HTR-8/SVneo (cell line): ENCODE measurements around the gene ZNF592.
"Not testable (repeated sequence)": the region's sequence is repeated elsewhere in the genome, so short reads cannot be mapped to it uniquely, and the experiment has no call there.

Source experiments
- DNase-seq: peaks from one replicate; pipeline ENCODE4 v3.0.0; 2011; ENCODE audit warnings: low spot score, mixed read lengths; ENCODE audit not compliant: insufficient read length
- FAIRE-seq: peaks from 2 replicates; lab custom pipeline; 2011; peaks lifted over from hg19 to GRCh38; lab: Jason Lieb, UNC

The ZNF592 gene

DNA sequence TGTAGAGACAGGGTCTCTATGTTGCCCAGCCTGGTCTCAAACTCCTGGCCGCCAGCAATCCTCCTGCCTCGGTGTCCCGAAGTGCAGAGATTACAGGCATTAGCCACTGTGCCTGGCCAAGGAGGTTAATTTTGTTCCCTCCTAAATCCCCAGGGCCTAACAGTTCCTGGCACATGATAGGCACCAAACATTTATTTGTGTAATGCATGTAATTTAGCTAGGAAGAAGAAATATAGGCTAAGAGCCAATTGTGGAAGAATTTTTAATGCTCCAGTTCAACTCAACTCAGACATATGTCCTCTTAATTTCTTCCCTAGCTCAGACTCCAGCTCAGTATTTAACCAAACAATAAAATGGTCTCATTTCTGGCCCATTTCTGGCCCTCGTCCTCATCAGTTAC lies 7.7 kb upstream of the ZNF592 start:
- DNase-seq (no peak), FAIRE-seq (no peak)

DNA sequence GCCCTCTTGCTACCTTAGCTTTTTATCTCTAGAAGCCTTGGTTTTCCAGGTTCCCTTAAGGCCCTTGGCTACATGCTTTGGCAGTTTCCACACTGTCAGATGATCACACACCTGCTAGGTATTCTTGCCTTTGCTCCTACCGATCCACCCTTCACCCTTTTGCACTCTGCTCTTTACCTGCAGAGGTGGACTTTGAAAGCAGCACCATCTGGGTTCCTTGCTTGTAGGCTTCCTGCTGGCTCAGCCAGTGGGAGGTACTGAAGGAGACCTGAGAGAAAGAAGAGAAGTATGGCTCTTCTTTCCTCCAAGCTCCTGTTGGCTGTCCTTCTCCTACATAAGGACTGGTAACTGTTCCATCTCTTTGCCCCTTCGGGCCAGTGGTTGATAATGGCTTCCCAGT lies 7.3 kb upstream of the ZNF592 start:
- DNase-seq (no peak), FAIRE-seq (no peak)

GRCh38 chr15:84747416-84748273 lies 747 bp upstream of the ZNF592 start:
- FAIRE-seq (no peak), DNase-seq (peak; percentile 59)

- FAIRE-seq, result no peak
- DNase-seq, result no peak
Measured at GRCh38 chr15:84749111-84749991, 959 bp downstream of the ZNF592 start.

DNA sequence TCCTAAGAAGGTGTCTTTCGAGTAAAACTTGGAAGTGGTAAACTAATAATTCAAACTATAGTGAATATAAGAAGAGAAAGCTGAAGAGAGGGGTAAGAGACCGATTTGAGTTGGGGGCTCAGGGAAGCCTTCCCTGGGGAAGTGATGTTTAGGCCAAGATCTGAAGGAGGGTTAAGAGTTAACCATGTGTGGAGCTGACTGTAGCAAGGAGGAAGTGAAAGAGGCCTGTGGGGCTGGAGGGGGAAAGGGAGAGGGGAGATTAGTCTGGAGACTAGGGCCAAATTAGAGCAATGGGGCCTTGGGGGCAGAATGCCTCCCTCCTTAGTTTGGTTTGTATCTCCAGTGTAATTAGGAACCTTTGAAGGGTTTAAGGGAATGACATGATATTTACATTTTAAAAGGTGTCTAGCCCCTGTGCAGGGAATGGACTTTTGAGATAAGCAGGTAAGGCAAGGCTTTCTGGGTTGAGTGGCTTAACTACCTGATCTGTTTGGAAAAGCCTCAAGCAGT lies 2.2 kb downstream of the ZNF592 start:
- FAIRE-seq (no peak), DNase-seq (no peak)

DNA sequence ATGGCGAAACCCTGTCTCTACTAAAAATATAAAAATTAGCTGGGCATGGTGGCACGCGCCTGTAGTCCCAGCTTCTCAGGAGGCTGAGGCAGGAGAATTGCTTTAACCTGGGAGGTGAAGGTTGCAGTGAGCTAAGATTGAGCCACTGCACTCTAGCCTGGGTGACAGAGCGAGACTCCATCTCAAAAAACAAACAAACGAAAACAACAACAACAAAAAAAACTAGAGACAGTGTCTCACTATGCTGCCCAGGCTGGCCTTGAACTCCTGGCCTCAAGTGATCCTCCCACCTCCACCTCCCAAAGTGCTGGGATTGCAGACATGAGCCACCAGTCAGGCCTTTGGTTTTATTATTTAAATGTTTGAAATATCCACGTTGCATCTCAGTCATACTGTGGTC lies 3.3 kb downstream of the ZNF592 start:
- not testable (repeated sequence) for DNase-seq, FAIRE-seq

GRCh38 chr15:84752195-84752594 lies 3.8 kb downstream of the ZNF592 start:
- FAIRE-seq, result no peak

GRCh38 chr15:84752700-84753099 lies 4.3 kb downstream of the ZNF592 start:
- DNase-seq, result no peak
- FAIRE-seq, result no peak

More at GRCh38 chr15:84752195-84752594, 3.8 kb downstream of the ZNF592 start:
- DNase-seq, result no peak

- DNase-seq, FAIRE-seq: not testable (repeated sequence)
Measured at GRCh38 chr15:84754889-84755288, 6.5 kb downstream of the ZNF592 start.

GRCh38 chr15:84755736-84756527 lies 7.5 kb downstream of the ZNF592 start:
- no peak for FAIRE-seq
- DNase-seq, result no peak

DNA sequence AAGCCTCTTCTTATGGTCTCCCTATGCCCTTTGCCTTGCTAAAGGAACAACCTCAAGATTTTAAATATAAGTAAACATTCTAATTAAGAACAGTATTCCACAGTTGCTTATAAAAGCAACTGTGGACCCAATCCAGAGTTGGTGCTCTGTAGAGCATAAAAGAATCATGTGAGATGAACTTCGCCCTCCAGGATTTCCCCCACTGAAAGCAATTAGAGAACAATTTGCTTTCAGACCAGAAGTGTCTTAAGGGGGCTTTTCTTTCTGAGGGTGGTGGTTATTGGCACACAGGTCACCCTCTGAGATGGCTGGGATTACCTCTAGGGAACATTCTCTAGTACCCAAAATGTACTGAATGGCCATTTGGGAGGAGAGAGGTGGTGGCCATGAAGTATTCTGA lies 10.6 kb downstream of the ZNF592 start:
- FAIRE-seq (no peak), DNase-seq (no peak)

DNA sequence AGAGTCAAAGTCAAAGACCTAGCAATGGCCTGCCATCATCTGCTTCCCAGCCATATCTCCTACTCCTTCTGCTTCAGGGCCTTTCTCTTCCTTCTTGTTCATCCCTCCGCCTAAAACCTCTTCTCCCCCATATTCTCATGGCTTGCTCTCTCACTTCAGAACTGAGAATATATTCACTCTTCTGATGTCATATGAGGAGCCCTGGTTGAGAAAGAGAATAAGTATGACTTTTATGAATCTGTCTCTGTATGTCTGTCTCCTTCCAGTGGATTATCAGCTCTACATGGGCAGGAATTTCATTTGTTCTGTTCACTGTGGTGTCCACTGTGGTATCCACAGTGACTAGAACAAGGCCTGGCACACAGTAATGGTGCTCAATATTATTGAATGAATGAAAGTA lies 11.8 kb downstream of the ZNF592 start:
- FAIRE-seq (no peak), DNase-seq (no peak)

- DNase-seq (no peak), FAIRE-seq (no peak)
Measured at GRCh38 chr15:84761607-84762131, 13.3 kb downstream of the ZNF592 start.

DNA sequence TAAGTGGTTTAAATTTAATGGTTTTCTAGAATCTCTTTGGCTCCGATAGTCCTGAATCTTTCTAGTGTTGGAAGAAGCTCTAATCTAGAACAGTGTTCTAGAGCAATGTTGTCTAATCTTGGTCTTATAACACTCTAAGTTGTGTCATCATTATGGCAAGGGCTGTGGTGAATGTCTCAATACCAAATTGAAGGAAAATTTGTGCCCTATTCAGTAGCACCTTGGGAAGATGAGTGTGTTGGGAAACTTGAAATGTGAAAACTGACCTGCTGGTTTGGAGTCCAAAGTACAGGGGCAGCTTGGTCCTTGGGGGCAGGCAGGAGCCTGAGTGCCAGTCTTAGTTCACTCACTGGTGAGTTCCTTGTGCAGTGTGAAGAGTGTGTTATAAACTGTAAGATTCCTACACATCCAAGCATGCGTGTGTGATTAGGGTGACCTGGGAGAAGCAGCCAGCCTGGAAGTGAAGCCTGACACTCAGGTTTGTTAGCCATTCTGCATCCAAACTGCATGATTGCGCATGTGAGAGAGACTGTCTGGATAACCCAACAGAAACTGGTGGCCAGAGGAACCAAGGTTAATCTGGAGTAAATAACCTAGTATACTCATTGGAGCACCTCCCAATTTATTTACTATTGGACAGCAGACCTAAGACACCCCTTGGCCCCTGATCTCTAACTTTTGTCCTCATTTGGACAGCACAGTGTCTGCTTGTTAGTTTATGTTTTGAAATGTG lies 14.6 kb downstream of the ZNF592 start:
- no peak for DNase-seq
- FAIRE-seq, result no peak

DNA sequence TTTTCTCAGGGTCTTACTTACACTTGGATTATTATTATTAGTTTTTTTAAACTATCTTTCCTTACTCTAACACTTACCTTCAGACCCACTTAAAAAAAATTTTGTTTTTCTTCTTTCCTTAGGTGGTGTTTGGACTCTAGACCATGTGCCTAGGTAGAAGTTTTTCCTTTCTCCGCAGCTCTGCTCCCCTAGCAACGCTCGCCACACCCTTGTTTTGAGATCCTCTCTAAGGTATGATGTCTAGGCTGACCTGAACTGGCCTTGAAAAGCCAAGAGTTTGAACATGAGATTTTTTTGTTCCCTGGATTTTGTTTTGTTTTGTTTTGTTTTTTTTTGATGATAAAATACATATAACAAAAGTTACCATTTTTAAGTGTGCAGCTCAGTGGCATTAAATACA lies 16.2 kb downstream of the ZNF592 start:
- FAIRE-seq (no peak), DNase-seq (no peak)

DNA sequence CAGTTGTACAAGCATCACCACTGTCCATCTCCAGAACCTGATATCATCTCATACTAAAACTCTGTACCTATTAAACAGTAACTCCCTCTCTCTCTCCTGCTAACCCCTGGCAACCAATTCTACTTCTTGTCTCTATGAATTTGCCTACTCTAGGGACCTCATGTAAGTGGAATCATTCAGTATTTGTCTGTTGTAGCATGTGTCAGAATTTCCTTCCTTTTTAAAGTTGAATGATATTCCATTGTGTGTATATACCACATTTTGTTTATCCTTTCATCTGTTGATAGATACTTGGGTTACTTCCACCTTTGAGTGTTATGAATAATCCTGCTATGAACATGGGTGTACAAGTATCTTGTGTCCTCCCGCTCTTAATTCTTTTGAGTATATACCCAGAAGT lies 16.6 kb downstream of the ZNF592 start:
- no peak for DNase-seq
- FAIRE-seq, result no peak

DNA sequence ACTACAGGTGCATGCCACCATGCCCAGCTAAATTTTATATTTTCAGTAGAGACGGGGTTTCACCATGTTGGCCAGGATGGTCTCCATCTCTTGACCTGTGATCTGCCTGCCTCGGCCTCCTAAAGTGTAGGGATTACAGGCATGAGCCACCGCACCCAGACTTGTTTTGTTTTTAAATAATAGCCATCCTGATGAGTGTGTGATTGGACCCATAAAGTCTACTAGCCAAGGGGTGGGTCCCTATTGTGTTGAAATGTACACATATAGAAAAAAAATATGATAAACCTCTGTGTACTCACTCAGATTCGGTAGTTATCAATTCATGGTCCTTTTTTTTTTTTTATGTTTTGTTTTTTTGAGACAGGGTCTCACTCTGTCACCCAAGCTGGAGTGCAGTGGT lies 17.3 kb downstream of the ZNF592 start:
- DNase-seq, result no peak
- no peak for FAIRE-seq

DNA sequence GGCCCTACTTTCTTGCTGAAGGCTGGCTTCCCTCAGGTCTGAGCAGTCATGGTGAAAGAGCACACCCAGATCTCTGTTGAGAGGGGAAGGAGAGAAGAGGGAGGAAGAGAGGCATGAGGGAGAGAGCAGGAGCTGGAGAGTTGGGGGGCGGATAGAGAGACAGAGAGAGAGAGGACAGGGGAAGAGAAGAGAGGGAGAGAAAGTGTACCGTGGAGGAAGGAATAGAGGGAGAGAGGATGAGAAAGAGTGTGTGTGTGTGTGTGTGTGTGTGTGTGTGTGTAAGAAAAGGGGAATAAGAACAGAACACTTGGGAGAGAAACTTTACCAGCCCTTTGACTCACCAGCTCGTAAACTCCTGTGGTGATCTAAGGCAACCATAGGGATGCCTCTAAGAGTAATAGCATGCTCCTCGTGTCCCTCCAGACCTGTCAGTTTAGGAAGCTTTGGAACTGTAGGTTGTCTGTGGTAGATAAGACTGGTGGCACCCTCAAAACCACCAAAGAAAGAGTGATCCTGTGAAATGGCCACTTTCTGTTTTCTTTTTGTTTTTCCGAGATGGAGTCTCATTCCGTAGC lies 18.2 kb downstream of the ZNF592 start:
- no peak for DNase-seq
- FAIRE-seq, result no peak

GRCh38 chr15:84772031-84772430 lies 23.6 kb downstream of the ZNF592 start:
- no peak for DNase-seq
- no peak for FAIRE-seq
